HepG2 (cell line): ENCODE results near the gene PCGF3. TPM values are rescaled to one million over a fixed set of nuclear protein-coding genes. Genes with fewer than 3 reads are reported as not detected.

Source experiments
- HMG20B ChIP-seq: conservative IDR thresholded peaks from 2 replicates; pipeline ENCODE4 v1.6.1; 2016; ENCODE audit warnings: missing genetic modification reagents, missing compliant biosample characterization
- JDP2 ChIP-seq: sonication (generic); formaldehyde crosslinking; IDR thresholded peaks from 2 replicates; pipeline ENCODE4 v1.8.1; 2022; ENCODE audit warnings: missing genetic modification reagents, borderline replicate concordance
- KLF15 ChIP-seq: sonication (generic); formaldehyde crosslinking; IDR thresholded peaks from 2 replicates; pipeline ENCODE4 v1.8.1; 2023; ENCODE audit warnings: borderline replicate concordance, mild to moderate bottlenecking, inconsistent platforms, missing genetic modification reagents, mixed read lengths
- KLF16 ChIP-seq, 2 experiments: sonication (generic) in 1 of 2; formaldehyde crosslinking in 1 of 2; IDR thresholded peaks; 2 replicates each; pipeline versions ENCODE4 v1.6.1 to v1.8.0; 2016 to 2023; ENCODE audit warnings: missing genetic modification reagents in 2 of 2, missing compliant biosample characterization in 1 of 2
- NONO ChIP-seq, 2 experiments: fragments of 450-650 bp in 1 of 2; sonication (generic) in 1 of 2; formaldehyde crosslinking in 1 of 2; IDR thresholded peaks in 1 of 2; conservative IDR thresholded peaks in 1 of 2; 2 replicates each; pipeline versions ENCODE4 v1.6.1 to v1.8.0; 2017 to 2022; ENCODE audit warnings: mild to moderate bottlenecking in 1 of 2, missing genetic modification reagents in 1 of 2, moderate library complexity in 1 of 2
- NR3C1 ChIP-seq: sonication (generic); formaldehyde crosslinking; IDR thresholded peaks from 2 replicates; pipeline ENCODE4 v1.4.0; 2020; ENCODE audit warnings: missing genetic modification reagents
- PCBP1 ChIP-seq: fragments of 200-400 bp; formaldehyde crosslinking; IDR thresholded peaks from 2 replicates; pipeline ENCODE4 v1.6.1; 2017; ENCODE audit warnings: mild to moderate bottlenecking, low read depth, low read length, borderline replicate concordance
- SALL2 ChIP-seq: sonication (generic); formaldehyde crosslinking; IDR thresholded peaks from 2 replicates; pipeline ENCODE4 v1.8.1; 2023; ENCODE audit warnings: mild to moderate bottlenecking, missing genetic modification reagents, inconsistent platforms
- SMYD3 ChIP-seq: sonication (generic); formaldehyde crosslinking; IDR thresholded peaks from 2 replicates; pipeline ENCODE4 v1.8.1; 2023; ENCODE audit warnings: mild to moderate bottlenecking, missing genetic modification reagents
- TOE1 ChIP-seq: sonication (generic); formaldehyde crosslinking; IDR thresholded peaks from 2 replicates; pipeline ENCODE4 v1.4.0; 2020; ENCODE audit warnings: mild to moderate bottlenecking, missing genetic modification reagents
- ZBTB7A ChIP-seq: sonication (generic); formaldehyde crosslinking; IDR thresholded peaks from 2 replicates; pipeline ENCODE4 v1.8.0; 2022; ENCODE audit warnings: mild to moderate bottlenecking, missing genetic modification reagents
- ZMYM4 ChIP-seq: sonication (generic); formaldehyde crosslinking; IDR thresholded peaks from 2 replicates; pipeline ENCODE4 v1.8.1; 2023; ENCODE audit warnings: mild to moderate bottlenecking, missing genetic modification reagents
- ZNF343 ChIP-seq: sonication (generic); formaldehyde crosslinking; IDR thresholded peaks from 2 replicates; pipeline ENCODE4 v1.4.0; 2020; ENCODE audit warnings: mild to moderate bottlenecking, missing genetic modification reagents
- ZNF383 ChIP-seq: sonication (generic); formaldehyde crosslinking; IDR thresholded peaks from 2 replicates; pipeline ENCODE4 v1.4.0; 2020; ENCODE audit warnings: missing genetic modification reagents, mild to moderate bottlenecking, borderline replicate concordance
- ZNF580 ChIP-seq: IDR thresholded peaks from 2 replicates; pipeline ENCODE4 v1.6.1; 2016; ENCODE audit warnings: low read depth, borderline replicate concordance
- ZNF607 ChIP-seq: sonication (generic); formaldehyde crosslinking; IDR thresholded peaks from 2 replicates; pipeline ENCODE4 v1.5.1; 2020; ENCODE audit warnings: missing genetic modification reagents, mild to moderate bottlenecking, borderline replicate concordance
- ZNF780A ChIP-seq: sonication (generic); formaldehyde crosslinking; IDR thresholded peaks from 2 replicates; pipeline ENCODE4 v1.8.0; 2022; ENCODE audit warnings: mild to moderate bottlenecking, missing genetic modification reagents, moderate library complexity
- polyA plus RNA-seq, 8 experiments: library from polyadenylated mRNA; depleted of rRNA in 3 of 8; stranded (reverse) in 7 of 8; unstranded in 1 of 8; fragments of >200 nt; fragmentation: Illumina TruSeq in 4 of 8; extraction: Trizol in 4 of 8; gene quantifications; 2 replicates each; pipeline versions ENCODE4 v1.2.1 to v1.2.3, GENCODE V29; 2011 to 2016; ENCODE audit warnings: low read depth in 4 of 8, missing spikeins in 1 of 8, mixed read lengths in 1 of 8; ENCODE audit not compliant: insufficient read depth in 1 of 8
- total RNA-seq, 5 experiments: library from RNA; depleted of rRNA; stranded (reverse); fragments of >200 nt; fragmentation: Illumina TruSeq; extraction: Trizol; gene quantifications; 2 replicates each; pipeline ENCODE4 v1.2.3, GENCODE V29; 2016; ENCODE audit warnings: low read depth in 1 of 5
- TF ChIP-seq, protein P1 (sequence below): sonication (generic); formaldehyde crosslinking; IDR thresholded peaks from 2 replicates; pipeline ENCODE4 v1.4.0; 2020; ENCODE audit warnings: low read depth, missing genetic modification reagents
- TF ChIP-seq, protein P2 (sequence below): sonication (generic); formaldehyde crosslinking; IDR thresholded peaks from 2 replicates; pipeline ENCODE4 v1.4.0; 2020; ENCODE audit warnings: mild to moderate bottlenecking, low read depth, missing genetic modification reagents
- TF ChIP-seq, protein P3 (sequence below): sonication (generic); formaldehyde crosslinking; IDR thresholded peaks from 2 replicates; pipeline ENCODE4 v1.5.0; 2020; ENCODE audit warnings: mild to moderate bottlenecking, missing genetic modification reagents

Gene PCGF3
- total and polyA plus RNA-seq, 2 of the 13 experiments (the other 11 are each of a cell fraction or from before 2014, with no cell fraction given) = 28.6 to 66.2 TPM

GRCh38 chr4:687048-687970 lies 18.3 kb upstream of the PCGF3 start (continued):
- TF ChIP-seq KLF16 (CRISPR knock-in tag; IDR thresholded peaks at IDR 0.05) = no peak
- no peak for TF ChIP-seq HMG20B (CRISPR knock-in tag)
- TF ChIP-seq NR3C1 (CRISPR knock-in tag) = no peak
- no peak for TF ChIP-seq ZNF383 (CRISPR knock-in tag)
- TF ChIP-seq PCBP1 = no peak
- TF ChIP-seq ZBTB7A (CRISPR knock-in tag) = no peak
- no peak for TF ChIP-seq ZNF607
- TF ChIP-seq SALL2 (CRISPR knock-in tag) = peak; percentile 13
- TF ChIP-seq NONO (IDR thresholded peaks at IDR 0.05) = no peak
- TF ChIP-seq NONO (CRISPR knock-in tag; conservative IDR thresholded peaks at IDR 0.05) = peak; percentile 39
- TF ChIP-seq KLF15 (CRISPR knock-in tag) = 0 out of 2 replicates have a peak, but pooled peaks have one; percentile 59
- no peak for TF ChIP-seq JDP2 (CRISPR knock-in tag)
- no peak for TF ChIP-seq ZNF780A
- TF ChIP-seq SMYD3 (CRISPR knock-in tag) = peak; percentile 10; the same call in 1 of the 2 replicates
- TF ChIP-seq TOE1 (CRISPR knock-in tag) = no peak
- TF ChIP-seq ZNF580 = 0 out of 2 replicates have a peak, but pooled peaks have one; percentile 13
- TF ChIP-seq, protein P1, sequence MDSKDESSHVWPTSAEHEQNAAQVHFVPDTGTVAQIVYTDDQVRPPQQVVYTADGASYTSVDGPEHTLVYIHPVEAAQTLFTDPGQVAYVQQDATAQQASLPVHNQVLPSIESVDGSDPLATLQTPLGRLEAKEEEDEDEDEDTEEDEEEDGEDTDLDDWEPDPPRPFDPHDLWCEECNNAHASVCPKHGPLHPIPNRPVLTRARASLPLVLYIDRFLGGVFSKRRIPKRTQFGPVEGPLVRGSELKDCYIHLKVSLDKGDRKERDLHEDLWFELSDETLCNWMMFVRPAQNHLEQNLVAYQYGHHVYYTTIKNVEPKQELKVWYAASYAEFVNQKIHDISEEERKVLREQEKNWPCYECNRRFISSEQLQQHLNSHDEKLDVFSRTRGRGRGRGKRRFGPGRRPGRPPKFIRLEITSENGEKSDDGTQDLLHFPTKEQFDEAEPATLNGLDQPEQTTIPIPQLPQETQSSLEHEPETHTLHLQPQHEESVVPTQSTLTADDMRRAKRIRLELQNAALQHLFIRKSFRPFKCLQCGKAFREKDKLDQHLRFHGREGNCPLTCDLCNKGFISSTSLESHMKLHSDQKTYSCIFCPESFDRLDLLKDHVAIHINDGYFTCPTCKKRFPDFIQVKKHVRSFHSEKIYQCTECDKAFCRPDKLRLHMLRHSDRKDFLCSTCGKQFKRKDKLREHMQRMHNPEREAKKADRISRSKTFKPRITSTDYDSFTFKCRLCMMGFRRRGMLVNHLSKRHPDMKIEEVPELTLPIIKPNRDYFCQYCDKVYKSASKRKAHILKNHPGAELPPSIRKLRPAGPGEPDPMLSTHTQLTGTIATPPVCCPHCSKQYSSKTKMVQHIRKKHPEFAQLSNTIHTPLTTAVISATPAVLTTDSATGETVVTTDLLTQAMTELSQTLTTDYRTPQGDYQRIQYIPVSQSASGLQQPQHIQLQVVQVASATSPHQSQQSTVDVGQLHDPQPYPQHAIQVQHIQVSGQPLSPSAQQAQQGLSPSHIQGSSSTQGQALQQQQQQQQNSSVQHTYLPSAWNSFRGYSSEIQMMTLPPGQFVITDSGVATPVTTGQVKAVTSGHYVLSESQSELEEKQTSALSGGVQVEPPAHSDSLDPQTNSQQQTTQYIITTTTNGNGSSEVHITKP (CRISPR knock-in tag) = no peak
- TF ChIP-seq, protein P2, sequence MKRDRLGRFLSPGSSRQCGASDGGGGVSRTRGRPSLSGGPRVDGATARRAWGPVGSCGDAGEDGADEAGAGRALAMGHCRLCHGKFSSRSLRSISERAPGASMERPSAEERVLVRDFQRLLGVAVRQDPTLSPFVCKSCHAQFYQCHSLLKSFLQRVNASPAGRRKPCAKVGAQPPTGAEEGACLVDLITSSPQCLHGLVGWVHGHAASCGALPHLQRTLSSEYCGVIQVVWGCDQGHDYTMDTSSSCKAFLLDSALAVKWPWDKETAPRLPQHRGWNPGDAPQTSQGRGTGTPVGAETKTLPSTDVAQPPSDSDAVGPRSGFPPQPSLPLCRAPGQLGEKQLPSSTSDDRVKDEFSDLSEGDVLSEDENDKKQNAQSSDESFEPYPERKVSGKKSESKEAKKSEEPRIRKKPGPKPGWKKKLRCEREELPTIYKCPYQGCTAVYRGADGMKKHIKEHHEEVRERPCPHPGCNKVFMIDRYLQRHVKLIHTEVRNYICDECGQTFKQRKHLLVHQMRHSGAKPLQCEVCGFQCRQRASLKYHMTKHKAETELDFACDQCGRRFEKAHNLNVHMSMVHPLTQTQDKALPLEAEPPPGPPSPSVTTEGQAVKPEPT (CRISPR knock-in tag) = 0 out of 2 replicates have a peak, but pooled peaks have one; percentile 20
- no peak for TF ChIP-seq ZMYM4
- peak; percentile 77; the same call in 1 of the 2 replicates for TF ChIP-seq ZNF343
- TF ChIP-seq, protein P3, sequence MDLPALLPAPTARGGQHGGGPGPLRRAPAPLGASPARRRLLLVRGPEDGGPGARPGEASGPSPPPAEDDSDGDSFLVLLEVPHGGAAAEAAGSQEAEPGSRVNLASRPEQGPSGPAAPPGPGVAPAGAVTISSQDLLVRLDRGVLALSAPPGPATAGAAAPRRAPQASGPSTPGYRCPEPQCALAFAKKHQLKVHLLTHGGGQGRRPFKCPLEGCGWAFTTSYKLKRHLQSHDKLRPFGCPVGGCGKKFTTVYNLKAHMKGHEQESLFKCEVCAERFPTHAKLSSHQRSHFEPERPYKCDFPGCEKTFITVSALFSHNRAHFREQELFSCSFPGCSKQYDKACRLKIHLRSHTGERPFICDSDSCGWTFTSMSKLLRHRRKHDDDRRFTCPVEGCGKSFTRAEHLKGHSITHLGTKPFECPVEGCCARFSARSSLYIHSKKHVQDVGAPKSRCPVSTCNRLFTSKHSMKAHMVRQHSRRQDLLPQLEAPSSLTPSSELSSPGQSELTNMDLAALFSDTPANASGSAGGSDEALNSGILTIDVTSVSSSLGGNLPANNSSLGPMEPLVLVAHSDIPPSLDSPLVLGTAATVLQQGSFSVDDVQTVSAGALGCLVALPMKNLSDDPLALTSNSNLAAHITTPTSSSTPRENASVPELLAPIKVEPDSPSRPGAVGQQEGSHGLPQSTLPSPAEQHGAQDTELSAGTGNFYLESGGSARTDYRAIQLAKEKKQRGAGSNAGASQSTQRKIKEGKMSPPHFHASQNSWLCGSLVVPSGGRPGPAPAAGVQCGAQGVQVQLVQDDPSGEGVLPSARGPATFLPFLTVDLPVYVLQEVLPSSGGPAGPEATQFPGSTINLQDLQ = no peak
